SK-N-SH (cell line): Measurements from ENCODE around the gene RORB. TPM values are rescaled to one million over a fixed set of nuclear protein-coding genes. Genes with fewer than 3 reads are reported as not detected.

Experiments
- CTCF ChIA-PET: fragments of 300-600, 350-600 bp; formaldehyde crosslinking; extraction: SDS; loops from one replicate; lab custom pipeline; 2021; lab: Yijun Ruan, JAX
- POLR2A ChIA-PET: fragments of 350-600 bp; sonication (Branson Sonifier 250); formaldehyde crosslinking; extraction: SDS; loops from one replicate; lab custom pipeline; 2020; ENCODE audit warnings: antibody characterized with exemption, inconsistent platforms; lab: Yijun Ruan, JAX
- DNase-seq: peaks from one replicate; pipeline ENCODE4 v3.0.0; 2012
- H2AFZ ChIP-seq: fragments of 200-600 bp; sonication (generic); 2 replicates; pipeline ENCODE4 v1.8.1; 2016; ENCODE audit warnings: antibody characterized with exemption, mild to moderate bottlenecking, low read depth
- H3F3A ChIP-seq: fragments of 200-600 bp; sonication (generic); replicated peaks from 2 replicates; pipeline ENCODE3; 2016; ENCODE audit warnings: antibody characterized with exemption, mild to moderate bottlenecking; ENCODE audit not compliant: insufficient read depth
- H3K27ac ChIP-seq, 2 experiments: fragments of 200-500 bp in 1 of 2; fragments of 200-600 bp in 1 of 2; sonication (Bioruptor generic) in 1 of 2; sonication (generic), shearing (Covaris generic) in 1 of 2; 2 replicates each; pipeline versions ENCODE4 v1.5.1 to v1.6.1; 2014 to 2016; ENCODE audit warnings: low read depth in 2 of 2, inconsistent platforms in 1 of 2, low read length in 1 of 2, mild to moderate bottlenecking in 1 of 2, mixed read lengths in 1 of 2
- H3K27me3 ChIP-seq: fragments of 200-600 bp; sonication (generic), shearing (Covaris generic); 2 replicates; pipeline ENCODE4 v1.6.1; 2016; ENCODE audit warnings: mixed run types; ENCODE audit not compliant: insufficient read depth
- H3K36me3 ChIP-seq, 2 experiments: fragments of 200-500 bp in 1 of 2; fragments of 200-600 bp in 1 of 2; sonication (Bioruptor generic) in 1 of 2; sonication (generic) in 1 of 2; replicated peaks in 1 of 2; 2 replicates each; pipeline versions ENCODE3 to v1.5.1; 2014 to 2016; ENCODE audit warnings: low read length in 1 of 2, mild to moderate bottlenecking in 1 of 2; ENCODE audit not compliant: insufficient read depth in 2 of 2, control insufficient read depth in 1 of 2
- H3K4me1 ChIP-seq, 2 experiments: fragments of 200-500 bp in 1 of 2; fragments of 200-600 bp in 1 of 2; sonication (Bioruptor generic) in 1 of 2; sonication (generic), shearing (Covaris generic) in 1 of 2; 2 replicates each; pipeline versions ENCODE4 v1.5.1 to v1.6.1; 2014 to 2016; ENCODE audit warnings: low read depth in 1 of 2, low read length in 1 of 2, mixed run types in 1 of 2; ENCODE audit not compliant: insufficient read depth in 2 of 2, control insufficient read depth in 1 of 2
- H3K4me2 ChIP-seq: fragments of 200-600 bp; sonication (generic), shearing (Covaris generic); 2 replicates; pipeline ENCODE4 v1.6.1; 2017; ENCODE audit warnings: mixed run types
- H3K4me3 ChIP-seq, 2 experiments: fragments of 200-500 bp in 1 of 2; fragments of 200-600 bp in 1 of 2; sonication (Bioruptor generic) in 1 of 2; sonication (generic), shearing (Covaris generic) in 1 of 2; 2 replicates each; pipeline versions ENCODE4 v1.5.1 to v1.8.1; 2014 to 2016; ENCODE audit warnings: low read depth in 2 of 2, inconsistent platforms in 1 of 2, low read length in 1 of 2, mild to moderate bottlenecking in 1 of 2, mixed read lengths in 1 of 2, moderate library complexity in 1 of 2
- H3K79me2 ChIP-seq: fragments of 200-600 bp; sonication (generic); 2 replicates; pipeline ENCODE4 v1.8.1; 2017; ENCODE audit warnings: mild to moderate bottlenecking; ENCODE audit not compliant: insufficient read depth
- H3K9ac ChIP-seq: fragments of 200-600 bp; sonication (generic); 2 replicates; pipeline ENCODE4 v1.6.1; 2017; ENCODE audit warnings: mixed run types
- H3K9me2 ChIP-seq: fragments of 200-600 bp; sonication (generic); 2 replicates; pipeline ENCODE4 v1.6.1; 2017; ENCODE audit warnings: mixed run types
- H3K9me3 ChIP-seq: fragments of 200-600 bp; sonication (generic); 2 replicates; pipeline ENCODE4 v1.6.1; 2017; ENCODE audit warnings: mixed run types, mild to moderate bottlenecking, moderate library complexity
- H4K20me1 ChIP-seq: fragments of 200-600 bp; sonication (generic); 2 replicates; pipeline ENCODE4 v1.6.1; 2017; ENCODE audit warnings: mild to moderate bottlenecking, mixed run types; ENCODE audit not compliant: insufficient read depth
- CHD2 ChIP-seq: fragments of 150-350 bp; IDR thresholded peaks from 2 replicates; pipeline ENCODE4 v1.6.1; 2018; ENCODE audit warnings: low read length; ENCODE audit not compliant: partially characterized antibody
- CTCF ChIP-seq: fragments of 200-600 bp; sonication (generic); IDR thresholded peaks from 2 replicates; pipeline ENCODE4 v1.6.1; 2017; ENCODE audit warnings: antibody characterized with exemption, mild to moderate bottlenecking, moderate library complexity
- ELF1 ChIP-seq: IDR thresholded peaks from 2 replicates; pipeline ENCODE4 v1.4.0; 2012
- FOSL2 ChIP-seq: IDR thresholded peaks from 2 replicates; pipeline ENCODE4 v1.4.0; 2012; ENCODE audit warnings: low read depth, mild to moderate bottlenecking, moderate library complexity, borderline replicate concordance
- GABPA ChIP-seq: IDR thresholded peaks from 2 replicates; pipeline ENCODE4 v1.4.0; 2012; ENCODE audit warnings: low read depth, mild to moderate bottlenecking
- GATA2 ChIP-seq: sonication (generic); formaldehyde crosslinking; IDR thresholded peaks from 2 replicates; pipeline ENCODE4 v1.5.0; 2020; ENCODE audit warnings: mild to moderate bottlenecking, missing genetic modification reagents
- MEF2A ChIP-seq: IDR thresholded peaks from 2 replicates; pipeline ENCODE4 v1.4.0; 2012; ENCODE audit warnings: low read depth, borderline replicate concordance
- MXI1 ChIP-seq: IDR thresholded peaks from 2 replicates; pipeline ENCODE4 v1.6.1; 2012; ENCODE audit warnings: mild to moderate bottlenecking, low read depth, low read length, improper control_type of control experiment
- NFIC ChIP-seq: IDR thresholded peaks from 2 replicates; pipeline ENCODE4 v1.4.0; 2012; ENCODE audit warnings: borderline replicate concordance
- POLR2AphosphoS5 ChIP-seq: IDR thresholded peaks from 2 replicates; pipeline ENCODE4 v1.6.1; 2012; ENCODE audit warnings: low read depth, low read length
- RFX5 ChIP-seq: IDR thresholded peaks from 2 replicates; pipeline ENCODE4 v1.6.1; 2012; ENCODE audit warnings: mild to moderate bottlenecking, improper control_type of control experiment, low read length
- SMC3 ChIP-seq: IDR thresholded peaks from 2 replicates; pipeline ENCODE4 v1.6.1; 2012; ENCODE audit warnings: low read depth, low read length, improper control_type of control experiment
- TAF1 ChIP-seq: IDR thresholded peaks from 2 replicates; pipeline ENCODE4 v1.6.1; 2012; ENCODE audit warnings: low read depth, mild to moderate bottlenecking, low read length, moderate library complexity, borderline replicate concordance
- YY1 ChIP-seq: IDR thresholded peaks from 2 replicates; pipeline ENCODE4 v1.4.0; 2012; ENCODE audit warnings: low read depth, mild to moderate bottlenecking
- WGBS: methylation state at CpG from one replicate; pipeline ENCODE4 v1.1.6; 2017; ENCODE audit warnings: low lambda C conversion rate; 5-methylcytosine and 5-hydroxymethylcytosine counted together
- polyA plus RNA-seq, 3 experiments: library from polyadenylated mRNA; depleted of rRNA; stranded (reverse); fragments of >200 nt; gene quantifications; 2 replicates each; pipeline ENCODE4 v1.2.3, GENCODE V29; 2012

The RORB gene
- polyA plus RNA-seq, 1 of the 3 experiments (the other 2 are of a cell fraction): 0.13 TPM

DNA sequence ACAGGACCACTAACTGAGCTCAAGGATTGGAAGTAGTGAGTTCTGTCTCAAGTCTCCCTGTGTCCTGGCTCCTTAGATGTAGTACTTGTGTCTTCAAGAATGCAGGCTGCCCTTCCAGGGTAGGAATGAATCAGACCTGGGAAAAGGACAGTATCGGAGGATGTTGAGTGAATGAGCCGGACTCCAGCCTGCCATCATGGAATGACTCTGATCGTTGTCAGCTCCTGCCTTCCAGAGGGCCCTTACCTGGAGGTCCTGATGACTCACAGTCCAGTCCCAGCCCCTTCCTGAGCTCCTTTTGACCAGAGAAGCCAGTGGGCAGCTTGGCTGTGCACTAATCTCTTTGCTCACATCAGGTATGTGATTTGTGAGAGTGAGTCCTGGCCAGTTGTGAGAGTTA lies 229.4 kb downstream of the RORB start:
- H3K4me3 ChIP-seq: no peak overlapping the region
- no peak overlapping the region for H3K27ac ChIP-seq
- 93% methylated on average over 3 of the region's 3 CpGs for WGBS

DNA sequence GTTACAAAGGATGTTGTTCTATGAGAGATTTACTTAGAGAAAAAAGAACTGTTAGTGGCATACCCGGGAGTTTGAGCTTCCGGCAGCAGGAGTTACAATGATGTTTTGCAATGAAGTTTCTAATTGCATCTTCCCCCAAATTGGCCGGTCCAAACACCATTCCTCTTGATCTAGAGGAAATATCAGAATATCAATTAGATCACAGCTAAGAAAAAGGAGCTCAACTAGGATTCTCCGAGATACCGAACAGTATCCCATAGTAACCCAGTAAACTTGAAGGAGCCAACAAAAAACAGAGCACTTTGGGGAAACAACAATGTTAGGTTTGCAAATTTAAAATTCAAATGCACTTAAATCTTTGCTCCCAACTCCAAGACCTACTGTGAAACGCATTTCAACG lies 231.0 kb downstream of the RORB start:
- Histone ChIP-seq H3K4me3 (no peak overlapping the region), H3K9me3 (no peaks in the 10 kb centered on the region), H3K4me2 (no peak overlapping the region), H3F3A (no peaks in the 10 kb centered on the region), H3K9me2 (no peaks in the 10 kb centered on the region), H3K9ac (no peak overlapping the region), H3K79me2 (no peaks in the 10 kb centered on the region), H3K36me3 (no peaks in the 10 kb centered on the region), H2AFZ (no peak overlapping the region), H3K4me1 (no peaks in the 10 kb centered on the region; a peak in 1 of 4 replicates), H4K20me1 (no peaks in the 10 kb centered on the region), H3K27me3 (no peaks in the 10 kb centered on the region), H3K27ac (no peak overlapping the region)
- POLR2A ChIA-PET: interaction anchor here (0.6 kb wide), 1 partner anchor 1470 kb away, joined by 3 read pairs; no protein-coding TSS in a partner anchor
- CTCF ChIA-PET: interaction anchor here (1.0 to 1.3 kb wide), 2 partner anchors 14 to 15 kb away, joined by 4 read pairs; no protein-coding TSS in a partner anchor
- no peak for TF ChIP-seq SMC3
- no peak for TF ChIP-seq MEF2A
- no peak for TF ChIP-seq GATA2 (CRISPR knock-in tag)
- TF ChIP-seq RFX5: no peak
- TF ChIP-seq TAF1: no peak
- no peak for TF ChIP-seq POLR2AphosphoS5
- no peak for TF ChIP-seq ELF1
- TF ChIP-seq MXI1: no peak
- no peak for TF ChIP-seq GABPA
- no peak for TF ChIP-seq FOSL2
- no peak for TF ChIP-seq CTCF
- no peak for TF ChIP-seq YY1
- no peak for DNase-seq
- 60% methylated on average over 7 of the region's 7 CpGs for WGBS

More for the DNA sequence above, 229.4 kb downstream of the RORB start:
- DNase-seq: no peak
- H3K4me2 ChIP-seq: no peak overlapping the region
- no peaks in the 10 kb centered on the region for H4K20me1 ChIP-seq
- no peaks in the 10 kb centered on the region for H3K36me3 ChIP-seq
- POLR2A ChIA-PET: no interaction called here
- no peak overlapping the region for H3K9ac ChIP-seq
- no peaks in the 10 kb centered on the region; a peak in 1 of 4 replicates for H3K4me1 ChIP-seq
- no peak overlapping the region for H2AFZ ChIP-seq
- H3F3A ChIP-seq: no peaks in the 10 kb centered on the region
- CTCF ChIA-PET: interaction anchor here (1.0 kb wide), 1 partner anchor 81 kb away, joined by 3 read pairs; no protein-coding TSS in a partner anchor
- TF ChIP-seq CHD2: no peak
- TF ChIP-seq YY1: no peak
- no peak for TF ChIP-seq NFIC
- no peak for TF ChIP-seq GATA2 (CRISPR knock-in tag)
- no peaks in the 10 kb centered on the region for H3K27me3 ChIP-seq
- H3K9me3 ChIP-seq: no peaks in the 10 kb centered on the region
- H3K9me2 ChIP-seq: no peaks in the 10 kb centered on the region
- no peaks in the 10 kb centered on the region for H3K79me2 ChIP-seq
